Measurements from ENCODE around the gene GIMAP8. TPM values are rescaled to one million over a fixed set of nuclear protein-coding genes. Genes with fewer than 3 reads are reported as not detected.

Gene GIMAP8
- total and polyA plus RNA-seq, 2 experiments from 2014 or later: 0.06 TPM; not detected in 1

- TF ChIP-seq, protein P1, sequence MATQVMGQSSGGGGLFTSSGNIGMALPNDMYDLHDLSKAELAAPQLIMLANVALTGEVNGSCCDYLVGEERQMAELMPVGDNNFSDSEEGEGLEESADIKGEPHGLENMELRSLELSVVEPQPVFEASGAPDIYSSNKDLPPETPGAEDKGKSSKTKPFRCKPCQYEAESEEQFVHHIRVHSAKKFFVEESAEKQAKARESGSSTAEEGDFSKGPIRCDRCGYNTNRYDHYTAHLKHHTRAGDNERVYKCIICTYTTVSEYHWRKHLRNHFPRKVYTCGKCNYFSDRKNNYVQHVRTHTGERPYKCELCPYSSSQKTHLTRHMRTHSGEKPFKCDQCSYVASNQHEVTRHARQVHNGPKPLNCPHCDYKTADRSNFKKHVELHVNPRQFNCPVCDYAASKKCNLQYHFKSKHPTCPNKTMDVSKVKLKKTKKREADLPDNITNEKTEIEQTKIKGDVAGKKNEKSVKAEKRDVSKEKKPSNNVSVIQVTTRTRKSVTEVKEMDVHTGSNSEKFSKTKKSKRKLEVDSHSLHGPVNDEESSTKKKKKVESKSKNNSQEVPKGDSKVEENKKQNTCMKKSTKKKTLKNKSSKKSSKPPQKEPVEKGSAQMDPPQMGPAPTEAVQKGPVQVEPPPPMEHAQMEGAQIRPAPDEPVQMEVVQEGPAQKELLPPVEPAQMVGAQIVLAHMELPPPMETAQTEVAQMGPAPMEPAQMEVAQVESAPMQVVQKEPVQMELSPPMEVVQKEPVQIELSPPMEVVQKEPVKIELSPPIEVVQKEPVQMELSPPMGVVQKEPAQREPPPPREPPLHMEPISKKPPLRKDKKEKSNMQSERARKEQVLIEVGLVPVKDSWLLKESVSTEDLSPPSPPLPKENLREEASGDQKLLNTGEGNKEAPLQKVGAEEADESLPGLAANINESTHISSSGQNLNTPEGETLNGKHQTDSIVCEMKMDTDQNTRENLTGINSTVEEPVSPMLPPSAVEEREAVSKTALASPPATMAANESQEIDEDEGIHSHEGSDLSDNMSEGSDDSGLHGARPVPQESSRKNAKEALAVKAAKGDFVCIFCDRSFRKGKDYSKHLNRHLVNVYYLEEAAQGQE (IDR thresholded peaks at IDR 0.05; ENCODE audit: unreplicated experiment): no peak
- TF ChIP-seq CTCF (conservative IDR thresholded peaks at IDR 0.05; ENCODE audit: low read depth in 2 of 2): no peak
- no peak for TF ChIP-seq STAT1 (IDR thresholded peaks at IDR 0.05; ENCODE audit: unreplicated experiment)
These were observed 16.2 kb upstream of the GIMAP8 start (continued) for GRCh38 chr7:150434240-150434639.

DNA sequence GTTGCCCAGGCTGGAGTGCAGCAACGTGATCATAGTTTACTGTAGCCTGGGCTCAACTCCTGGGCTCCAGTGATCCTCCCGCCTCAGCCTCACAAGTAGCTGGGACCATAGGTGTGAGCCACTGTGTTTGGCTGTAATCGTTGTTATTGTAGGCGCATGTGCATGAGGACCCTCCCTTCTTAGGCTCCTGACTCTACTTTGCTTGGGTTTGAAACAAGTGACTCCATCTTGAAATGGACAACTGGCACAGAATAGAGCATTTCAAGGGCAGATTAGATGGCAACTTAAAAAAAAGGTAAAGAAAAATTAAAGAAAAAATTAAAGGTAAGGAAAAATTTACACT is 15.4 kb upstream of the GIMAP8 start:
- Histone ChIP-seq H3K9me2 (ENCODE audit: insufficient read depth) (no peaks in the 10 kb centered on the region), H3K27me3 (ENCODE audit: insufficient read depth) (no peaks in the 10 kb centered on the region), H3K36me3 (ENCODE audit: insufficient read depth) (no peaks in the 10 kb centered on the region), H2AFZ (no peak overlapping the region), H3F3A (replicated peaks; ENCODE audit: low read depth) (no peaks in the 10 kb centered on the region), H4K20me1 (replicated peaks; ENCODE audit: insufficient read depth) (no peaks in the 10 kb centered on the region), H3K27ac (ENCODE audit: low read depth) (no peak overlapping the region), H3K4me3 (no peak overlapping the region), H3K79me2 (replicated peaks; ENCODE audit: insufficient read depth) (no peaks in the 10 kb centered on the region), H3K4me2 (no peak overlapping the region), H3K4me1 (ENCODE audit: insufficient read depth) (no peaks in the 10 kb centered on the region)
- ATAC-seq (no peak), DNase-seq (ENCODE audit: low spot score) (no peak)
- Mint-ChIP-seq H3K27me3 (ENCODE audit: insufficient read depth, low read depth, poor library complexity) (no peaks in the 10 kb centered on the region), H3K27ac (no peak overlapping the region), H3K4me3 (no peak overlapping the region), H3K9me3 (no peaks in the 10 kb centered on the region), H3K36me3 (ENCODE audit: low read depth) (no peaks in the 10 kb centered on the region), H3K4me1 (no peaks in the 10 kb centered on the region)
- no peak for TF ChIP-seq CREB1 (CRISPR knock-in tag; IDR thresholded peaks at IDR 0.05; ENCODE audit: low read depth)
- no peak for TF ChIP-seq CTCF (conservative IDR thresholded peaks at IDR 0.05; ENCODE audit: low read depth in 2 of 2)
- TF ChIP-seq EZH2 (IDR thresholded peaks at IDR 0.05; ENCODE audit: low read depth, unreplicated experiment): no peak
- TF ChIP-seq STAT1 (IDR thresholded peaks at IDR 0.05; ENCODE audit: unreplicated experiment): no peak
- TF ChIP-seq, protein P1 (IDR thresholded peaks at IDR 0.05; ENCODE audit: unreplicated experiment): no peak
- TF ChIP-seq EZH2phosphoT487 (IDR thresholded peaks at IDR 0.05; ENCODE audit: unreplicated experiment): no peak
- no peak for TF ChIP-seq NANOG (IDR thresholded peaks at IDR 0.05; ENCODE audit: borderline replicate concordance)

Data from GM23338 (cell line).